MG63 (cell line): Measurements from ENCODE around the gene ADM5. TPM values are rescaled to one million over a fixed set of nuclear protein-coding genes. Genes with fewer than 3 reads are reported as not detected.

Experiments
- DNase-seq: peaks from one replicate; pipeline ENCODE4 v3.0.0-alpha.2; 2020
- H3K27me3 ChIP-seq: fragments of 250-450 bp; sonication (Bioruptor Pico); 2 replicates; pipeline ENCODE4 v1.5.1; 2020; ENCODE audit warnings: mild to moderate bottlenecking, moderate library complexity
- H3K36me3 ChIP-seq: fragments of 250-450 bp; sonication (Bioruptor Pico); 2 replicates; pipeline ENCODE4 v1.5.1; 2020; ENCODE audit warnings: mild to moderate bottlenecking, moderate library complexity
- H3K4me3 ChIP-seq: fragments of 250-450 bp; sonication (Bioruptor Pico); 2 replicates; pipeline ENCODE4 v1.5.1; 2020; ENCODE audit warnings: mild to moderate bottlenecking, moderate library complexity
- H3K9me3 ChIP-seq: fragments of 250-450 bp; sonication (Bioruptor Pico); 2 replicates; pipeline ENCODE4 v1.5.1; 2020; ENCODE audit warnings: mild to moderate bottlenecking, moderate library complexity
- total RNA-seq: library from RNA; depleted of rRNA; stranded (reverse); fragments of >200 nt; shearing (Covaris generic); gene quantifications from 2 replicates; pipeline ENCODE4 v1.2.3, GENCODE V29; 2014; ENCODE audit warnings: low replicate concordance

ADM5 gene
- total RNA-seq, 1 experiment from 2014 or later = 0.33 TPM

- Histone ChIP-seq H3K9me3 (no peaks in the 10 kb centered on the region), H3K27me3 (no peaks in the 10 kb centered on the region), H3K36me3 (peaks cover 83% of the 10 kb centered on the region), H3K4me3 (no peak overlapping the region)
- no peak for DNase-seq
Observed at GRCh38 chr19:49655570-49656455, 33.6 kb upstream of the ADM5 start.

GRCh38 chr19:49656456-49657109 lies 32.8 kb upstream of the ADM5 start:
- peaks cover 83% of the 10 kb centered on the region for H3K36me3 ChIP-seq
- no peaks in the 10 kb centered on the region for H3K9me3 ChIP-seq
- no peaks in the 10 kb centered on the region for H3K27me3 ChIP-seq
- H3K4me3 ChIP-seq = no peak overlapping the region
- no peak for DNase-seq

- Histone ChIP-seq H3K36me3 (peaks cover 90% of the 10 kb centered on the region), H3K27me3 (no peaks in the 10 kb centered on the region), H3K4me3 (no peak overlapping the region), H3K9me3 (no peaks in the 10 kb centered on the region)
- no peak for DNase-seq
Observed at GRCh38 chr19:49657493-49658138, 31.8 kb upstream of the ADM5 start.

GRCh38 chr19:49658139-49658517 lies 31.3 kb upstream of the ADM5 start:
- no peak for DNase-seq
- Histone ChIP-seq H3K4me3 (no peak overlapping the region), H3K36me3 (peaks cover 88% of the 10 kb centered on the region), H3K27me3 (no peaks in the 10 kb centered on the region), H3K9me3 (no peaks in the 10 kb centered on the region)

DNA sequence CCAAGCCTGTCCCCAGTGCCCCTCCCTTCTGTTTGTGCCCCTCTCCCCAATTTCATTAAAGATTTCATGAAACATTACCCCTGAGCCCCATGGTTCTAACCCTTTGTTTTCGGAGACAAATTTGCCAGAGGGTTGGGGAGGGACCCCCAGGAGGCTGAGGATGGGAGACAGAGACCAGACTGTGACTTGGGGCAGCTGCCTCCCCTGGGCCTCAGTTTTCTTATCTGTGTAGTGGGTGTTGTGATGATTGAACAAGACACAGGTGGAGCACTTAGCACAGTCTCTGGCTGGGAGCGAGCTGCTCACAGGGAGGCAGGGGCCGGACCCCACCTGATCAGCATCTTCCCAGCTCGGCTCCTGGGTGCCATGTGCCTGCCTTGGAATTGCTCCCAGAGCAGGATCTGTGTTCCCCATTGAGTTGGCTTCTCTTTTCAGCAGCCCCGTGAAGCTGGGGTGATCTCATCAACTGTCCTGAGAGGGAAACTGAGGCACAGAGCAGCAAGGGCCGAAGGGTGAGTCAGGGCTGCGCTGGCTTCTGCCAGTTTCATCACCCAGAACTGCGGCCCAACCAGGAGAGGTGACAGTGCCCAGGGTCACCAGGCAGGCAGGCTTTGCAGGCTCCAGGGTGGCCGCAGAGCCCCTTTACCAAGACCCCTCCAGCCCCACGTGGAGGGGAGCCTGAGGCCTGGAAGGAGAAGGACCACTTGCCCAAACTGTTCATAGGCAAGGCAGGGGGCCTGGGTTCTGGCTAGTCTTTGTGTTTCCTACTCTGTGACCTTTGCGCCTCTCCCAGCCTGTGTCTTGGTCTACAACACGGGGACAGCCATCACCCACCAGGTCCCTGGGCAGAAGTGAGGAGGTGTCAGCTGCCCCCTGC lies 30.6 kb upstream of the ADM5 start:
- Histone ChIP-seq H3K36me3 (peaks cover 82% of the 10 kb centered on the region), H3K27me3 (no peaks in the 10 kb centered on the region), H3K4me3 (no peak overlapping the region), H3K9me3 (no peaks in the 10 kb centered on the region)
- DNase-seq = no peak

GRCh38 chr19:49660338-49660961 lies 28.9 kb upstream of the ADM5 start:
- Histone ChIP-seq H3K27me3 (no peaks in the 10 kb centered on the region), H3K36me3 (peaks cover 66% of the 10 kb centered on the region)

DNA sequence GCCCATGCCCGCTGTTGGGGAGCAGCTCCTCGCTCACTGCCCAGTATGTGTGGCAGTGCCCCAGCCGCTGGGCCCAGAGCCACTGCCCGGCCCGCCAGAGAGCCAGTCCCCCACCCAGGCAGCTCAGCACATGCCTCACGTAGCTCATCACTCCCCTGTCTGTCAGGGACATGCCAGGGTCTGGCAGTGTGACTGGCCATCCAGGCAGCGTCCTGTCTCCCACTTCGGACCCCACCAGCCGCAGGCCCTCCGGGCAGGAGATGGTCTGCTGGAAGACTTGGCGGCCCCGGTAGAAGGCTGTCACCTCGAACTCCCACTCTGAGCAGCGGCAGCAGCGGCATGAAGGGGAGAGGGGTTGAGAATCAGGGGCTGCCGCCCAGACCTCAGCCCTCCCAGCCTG lies 27.4 kb upstream of the ADM5 start:
- peaks cover 51% of the 10 kb centered on the region for H3K36me3 ChIP-seq
- no peaks in the 10 kb centered on the region for H3K27me3 ChIP-seq
- no peak for DNase-seq
- H3K4me3 ChIP-seq = no peak overlapping the region
- H3K9me3 ChIP-seq = no peaks in the 10 kb centered on the region

More at GRCh38 chr19:49660338-49660961, 28.9 kb upstream of the ADM5 start:
- no peak overlapping the region for H3K4me3 ChIP-seq
- no peaks in the 10 kb centered on the region for H3K9me3 ChIP-seq
- no peak for DNase-seq

GRCh38 chr19:49663224-49663623 lies 26.2 kb upstream of the ADM5 start:
- H3K27me3 ChIP-seq = no peaks in the 10 kb centered on the region
- DNase-seq = no peak
- H3K4me3 ChIP-seq = no peak overlapping the region

GRCh38 chr19:49664171-49665035 lies 25.0 kb upstream of the ADM5 start:
- Histone ChIP-seq H3K27me3 (no peaks in the 10 kb centered on the region), H3K9me3 (no peaks in the 10 kb centered on the region), H3K4me3 (peak overlapping the region; percentile 90), H3K36me3 (peaks cover 47% of the 10 kb centered on the region)
- DNase-seq = peak; percentile 88

More at GRCh38 chr19:49663224-49663623, 26.2 kb upstream of the ADM5 start:
- Histone ChIP-seq H3K36me3 (peaks cover 48% of the 10 kb centered on the region), H3K9me3 (no peaks in the 10 kb centered on the region)

DNA sequence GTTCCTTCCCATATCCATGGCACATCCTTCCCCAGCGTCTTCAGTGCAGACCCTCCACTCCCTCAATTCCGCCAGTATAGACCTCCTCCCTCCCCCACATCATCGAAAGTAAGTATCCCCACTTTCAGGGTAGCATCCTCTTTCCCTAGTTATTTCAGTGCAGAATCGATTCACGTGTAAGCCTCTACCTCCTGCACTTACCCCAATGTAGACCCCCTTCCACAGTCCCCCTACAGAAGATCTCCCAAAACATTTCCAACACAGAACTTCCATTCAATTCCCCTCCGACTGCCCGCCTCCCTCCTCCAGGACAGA lies 24.4 kb upstream of the ADM5 start:
- peaks cover 41% of the 10 kb centered on the region for H3K36me3 ChIP-seq
- no peak for DNase-seq

GRCh38 chr19:49665351-49666119 lies 23.9 kb upstream of the ADM5 start, which contains the start of the genes BCL2L12 and IRF3:
BCL2L12 (plus strand) TSS chr19:49665933; CDS start chr19:49666693, 760 bp downstream.
IRF3 (minus strand) TSS chr19:49665857; CDS start chr19:49664838, 1,019 bp downstream.
- Histone ChIP-seq H3K36me3 (peaks cover 36% of the 10 kb centered on the region), H3K4me3 (peak within 1 kb of the TSS; percentile 90), H3K9me3 (no peaks in the 10 kb centered on the region), H3K27me3 (no peaks in the 10 kb centered on the region)
- DNase-seq = peak; percentile 96

More for the DNA sequence above, 24.4 kb upstream of the ADM5 start:
- Histone ChIP-seq H3K27me3 (no peaks in the 10 kb centered on the region), H3K4me3 (peak overlapping the region; percentile 90), H3K9me3 (no peaks in the 10 kb centered on the region)

GRCh38 chr19:49666120-49666444 lies 23.3 kb upstream of the ADM5 start:
- no peak for DNase-seq
- H3K27me3 ChIP-seq = no peaks in the 10 kb centered on the region
- H3K36me3 ChIP-seq = peaks cover 35% of the 10 kb centered on the region
- H3K9me3 ChIP-seq = no peaks in the 10 kb centered on the region
- H3K4me3 ChIP-seq = peak overlapping the region; percentile 90

DNA sequence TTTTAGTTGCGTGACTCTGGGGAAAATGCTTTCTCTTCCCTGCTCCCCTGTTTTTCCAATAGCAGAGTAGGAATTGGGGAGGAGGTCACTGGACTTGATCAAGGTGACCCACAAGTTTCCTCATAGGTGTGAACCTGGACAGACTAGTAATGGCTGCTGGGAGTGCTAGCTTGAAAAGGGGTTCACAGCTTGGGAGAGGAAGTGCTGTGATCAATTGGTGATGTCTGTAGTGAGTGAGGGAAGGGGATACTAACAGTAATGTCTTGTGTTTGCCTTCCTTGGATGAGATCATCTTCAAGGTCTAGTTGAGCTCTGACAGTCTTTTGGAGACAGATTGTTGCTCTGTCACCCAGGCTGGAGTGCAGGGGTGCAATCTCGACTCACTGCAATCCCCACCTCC lies 21.9 kb upstream of the ADM5 start:
- H3K9me3 ChIP-seq = no peaks in the 10 kb centered on the region
- H3K36me3 ChIP-seq = peaks cover 28% of the 10 kb centered on the region
- DNase-seq = no peak
- no peaks in the 10 kb centered on the region for H3K27me3 ChIP-seq
- no peak overlapping the region; the same call in 1 of the 2 replicates for H3K4me3 ChIP-seq

GRCh38 chr19:49669516-49669915 lies 19.9 kb upstream of the ADM5 start:
- H3K4me3 ChIP-seq = no peak overlapping the region
- no peak for DNase-seq
- H3K36me3 ChIP-seq = peaks cover 29% of the 10 kb centered on the region
- no peaks in the 10 kb centered on the region for H3K9me3 ChIP-seq
- no peaks in the 10 kb centered on the region for H3K27me3 ChIP-seq
